VCaP (cell line): ENCODE data around the gene SLCO3A1.

Source experiments
- H3K27ac ChIP-seq: fragments of 450-650 bp; 2 replicates; pipeline ENCODE4 v1.5.1; 2017
- CTCF ChIP-seq: fragments of 450-650 bp; conservative IDR thresholded peaks from 2 replicates; pipeline ENCODE4 v1.5.1; 2017; ENCODE audit warnings: mild to moderate bottlenecking, moderate library complexity

The SLCO3A1 gene

DNA sequence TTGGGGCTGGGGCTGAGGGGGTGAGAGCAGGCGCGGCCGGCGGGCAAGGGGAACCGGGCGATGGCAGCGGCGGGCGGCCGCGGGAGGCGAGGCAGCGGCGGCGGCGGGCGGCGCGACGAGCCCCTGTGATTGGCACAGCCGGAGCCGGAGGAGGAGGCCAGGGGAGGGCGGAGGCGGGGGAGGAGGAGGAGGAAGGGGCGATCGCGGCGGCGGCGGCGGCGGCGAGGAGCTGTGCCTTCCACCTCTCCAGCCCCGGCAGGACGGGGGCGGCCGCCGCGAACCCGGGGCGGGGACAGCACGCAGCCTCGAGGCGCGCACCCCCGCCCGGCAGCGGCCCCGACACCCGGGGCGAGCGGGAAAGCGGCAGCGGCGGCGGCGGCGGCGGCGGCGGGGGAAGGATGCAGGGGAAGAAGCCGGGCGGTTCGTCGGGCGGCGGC, at the start of gene SLCO3A1:
Gene SLCO3A1 (plus strand): TSS at position 198 of the 437 bp plus-strand sequence.
- no peak for TF ChIP-seq CTCF
- H3K27ac ChIP-seq: peak within 1 kb of the TSS; percentile 71

DNA sequence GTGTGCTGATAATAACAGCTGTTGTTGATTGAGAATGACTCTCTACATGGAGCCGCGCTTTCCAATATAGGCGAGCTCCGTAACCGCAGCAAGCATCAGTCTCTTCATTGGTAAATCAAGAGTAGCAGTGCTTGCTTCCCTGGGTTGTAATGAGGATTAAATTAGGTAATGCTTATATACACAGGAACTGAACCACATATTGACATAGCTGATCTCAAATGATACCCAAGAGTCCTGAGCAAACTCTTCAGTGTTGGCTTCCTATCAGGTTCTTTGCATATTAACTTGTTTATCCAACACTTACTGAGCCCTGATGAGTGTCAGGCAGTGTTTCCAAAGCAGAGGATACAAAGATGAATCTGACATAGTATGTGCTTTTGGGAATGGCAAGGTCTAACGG, 46.4 kb upstream of the SLCO3A1 start:
- no peak for TF ChIP-seq CTCF
- no peak overlapping the region for H3K27ac ChIP-seq

GRCh38 chr15:91813924-91814323, 39.6 kb upstream of the SLCO3A1 start:
- no peak overlapping the region for H3K27ac ChIP-seq
- no peak for TF ChIP-seq CTCF

GRCh38 chr15:91816942-91817341, 36.6 kb upstream of the SLCO3A1 start:
- H3K27ac ChIP-seq: no peak overlapping the region
- TF ChIP-seq CTCF: no peak

GRCh38 chr15:91821458-91821857, 32.0 kb upstream of the SLCO3A1 start:
- no peak for TF ChIP-seq CTCF
- H3K27ac ChIP-seq: no peak overlapping the region

DNA sequence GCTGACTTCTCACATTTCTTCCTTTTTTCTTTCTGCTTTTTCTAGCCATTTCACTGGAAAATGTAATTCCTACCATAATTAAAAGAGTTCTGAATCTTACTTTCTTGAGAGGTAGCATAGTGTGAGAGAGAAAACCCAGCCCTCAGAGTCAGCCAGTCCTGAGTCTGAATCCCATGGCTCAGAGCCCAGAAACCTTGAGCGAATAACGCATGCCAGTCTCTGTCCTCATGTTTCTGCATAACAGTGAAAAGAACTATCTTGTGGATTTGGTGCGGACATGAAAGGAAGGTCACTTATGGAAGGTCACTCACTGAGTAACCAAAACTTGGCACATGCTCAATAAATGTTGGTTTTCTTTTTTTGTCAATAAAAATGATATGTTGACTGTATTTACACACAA, 29.3 kb upstream of the SLCO3A1 start:
- TF ChIP-seq CTCF: no peak
- H3K27ac ChIP-seq: no peak overlapping the region

- H3K27ac ChIP-seq: no peak overlapping the region
- no peak for TF ChIP-seq CTCF
These were observed 27.1 kb upstream of the SLCO3A1 start for GRCh38 chr15:91826443-91826842.

DNA sequence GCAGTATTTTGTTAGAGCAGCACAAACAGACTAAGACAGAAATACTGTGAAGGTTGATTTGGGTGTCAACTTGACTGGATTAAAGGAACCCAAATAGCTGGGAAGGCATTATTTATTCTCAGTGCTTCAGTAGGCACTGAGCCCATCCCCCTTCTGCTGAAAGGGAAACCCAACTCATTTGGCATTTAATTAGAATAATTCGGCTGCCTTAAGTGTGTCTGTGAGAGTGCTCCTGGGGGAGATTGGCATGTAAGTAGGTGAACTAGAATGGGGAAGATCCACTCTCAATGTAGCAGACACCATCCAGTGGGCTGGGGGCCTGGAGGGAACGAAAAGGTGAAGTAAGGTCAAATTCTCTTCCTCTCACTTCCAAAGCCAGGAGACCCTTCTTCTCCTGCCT, 20.5 kb upstream of the SLCO3A1 start:
- TF ChIP-seq CTCF: no peak
- no peak overlapping the region for H3K27ac ChIP-seq
